Panc1 (cell line): ENCODE data around the gene CYB5D1. TPM values are rescaled to one million over a fixed set of nuclear protein-coding genes. Genes with fewer than 3 reads are reported as not detected.

Experiments
- ATAC-seq: fragments of 200-7000 bp; cut with Tn5 transposase; 2 replicates; pipeline ENCODE4 v1.9.1; 2020; ENCODE audit warnings: mild to moderate bottlenecking, moderate library complexity
- BruUV-seq: library from RNA; stranded (reverse); fragments of 400-500 nt; replicated peaks from 2 replicates; lab custom pipeline; 2021; lab: Mats Ljungman, UMichigan
- CTCF ChIA-PET: fragments of 300-600 bp; sonication (Branson Sonifier 250); formaldehyde crosslinking; loops from one replicate; lab custom pipeline; 2022; ENCODE audit warnings: antibody characterized with exemption; lab: Charles Lee
- POLR2A ChIA-PET: fragments of 300-600 bp; sonication (Branson Sonifier 250); formaldehyde crosslinking; loops from one replicate; lab custom pipeline; 2022; ENCODE audit warnings: antibody characterized with exemption; lab: Charles Lee
- DNase-seq: peaks from one replicate; pipeline ENCODE4 v3.0.0-alpha.2; 2010; ENCODE audit warnings: low read depth, low spot score
- H3K27ac ChIP-seq: 2 replicates; pipeline ENCODE4 v1.5.1; 2011; ENCODE audit warnings: mild to moderate bottlenecking, low read length, inconsistent platforms
- H3K27me3 ChIP-seq: fragments of 200-500 bp; sonication (Bioruptor generic); 2 replicates; pipeline ENCODE4 v1.6.0; 2014; ENCODE audit warnings: low read length, inconsistent platforms; ENCODE audit not compliant: control insufficient read depth, insufficient read depth
- H3K36me3 ChIP-seq: fragments of 200-500 bp; sonication (Bioruptor generic); 2 replicates; pipeline ENCODE4 v1.5.1; 2014; ENCODE audit warnings: inconsistent platforms, mild to moderate bottlenecking, low read length, moderate library complexity; ENCODE audit not compliant: control insufficient read depth, insufficient read depth
- H3K4me1 ChIP-seq: 2 replicates; pipeline ENCODE4 v1.5.1; 2011; ENCODE audit warnings: inconsistent platforms, mild to moderate bottlenecking, low read length, moderate library complexity; ENCODE audit not compliant: control insufficient read depth, insufficient read depth
- H3K4me3 ChIP-seq, 2 experiments: 2 replicates each; pipeline ENCODE4 v1.5.1; 2011 to 2012; ENCODE audit warnings: low read depth in 2 of 2, low read length in 2 of 2, mild to moderate bottlenecking in 2 of 2, inconsistent platforms in 1 of 2, moderate library complexity in 1 of 2
- H3K9me3 ChIP-seq: fragments of 200-500 bp; sonication (Bioruptor generic); 2 replicates; pipeline ENCODE4 v1.5.1; 2014; ENCODE audit warnings: low read depth, mild to moderate bottlenecking, inconsistent platforms, low read length, moderate library complexity; ENCODE audit not compliant: control insufficient read depth, insufficient read depth
- CTCF ChIP-seq: fragments of 450-650 bp; IDR thresholded peaks from 2 replicates; pipeline ENCODE4 v1.5.1; 2017; ENCODE audit warnings: mild to moderate bottlenecking
- POLR2AphosphoS5 ChIP-seq: IDR thresholded peaks from 2 replicates; pipeline ENCODE4 v1.6.1; 2012; ENCODE audit warnings: mild to moderate bottlenecking, low read depth, low read length, moderate library complexity
- REST ChIP-seq, 2 experiments: IDR thresholded peaks; 2 replicates each; pipeline ENCODE4 v1.6.1; 2011 to 2012; ENCODE audit warnings: low read depth in 2 of 2, control low read depth in 1 of 2, low read length in 1 of 2, mild to moderate bottlenecking in 1 of 2, moderate library complexity in 1 of 2; ENCODE audit not compliant: insufficient read depth in 1 of 2
- SIN3A ChIP-seq: IDR thresholded peaks from 2 replicates; pipeline ENCODE4 v1.6.1; 2012; ENCODE audit warnings: low read depth, mild to moderate bottlenecking, low read length, moderate library complexity, borderline replicate concordance; ENCODE audit not compliant: insufficient read depth
- TCF7L2 ChIP-seq: IDR thresholded peaks from 2 replicates; pipeline ENCODE4 v1.6.1; 2011; ENCODE audit warnings: mild to moderate bottlenecking, low read depth, low read length, inconsistent platforms
- in situ Hi-C: cut with HindIII; loops from 2 replicates; pipeline ENCODE4 v1.10.0; 2016; ENCODE audit warnings: low sequenced_read_pairs, low pct_unique_long_range_greater_than_20kb
- intact Hi-C: fragments of 100-400 bp; cut with micrococcal nuclease; formaldehyde crosslinking; loops from one replicate; pipeline ENCODE4 v1.10.0; 2022; ENCODE audit not compliant: unreplicated experiment
- total RNA-seq: library from RNA; stranded (reverse); gene quantifications from one replicate; pipeline ENCODE4 v1.2.1, GENCODE V29; 2021; ENCODE audit not compliant: unreplicated experiment

CYB5D1 gene
- total RNA-seq, 1 experiment from 2014 or later: 8.6 TPM

- CTCF ChIA-PET: no interaction called here
- intact Hi-C loops: no loop called here
- H3K4me3 ChIP-seq: peak overlapping the region; percentile 72 to 84
- no TSS peak for BruUV-seq
- H3K36me3 ChIP-seq: no peaks in the 10 kb centered on the region; the same call in 1 of the 2 replicates
- POLR2A ChIA-PET: no interaction called here
- peaks cover 39% of the 10 kb centered on the region for H3K4me1 ChIP-seq
- peak overlapping the region; percentile 85 for H3K27ac ChIP-seq
- no peak for TF ChIP-seq TCF7L2
- no peak for TF ChIP-seq CTCF
- no peak; the same call in 1 of the 2 replicates for TF ChIP-seq SIN3A
- in situ Hi-C loops: no loop called here
- H3K9me3 ChIP-seq: no peaks in the 10 kb centered on the region
- no peaks in the 10 kb centered on the region for H3K27me3 ChIP-seq
- DNase-seq (no peak), ATAC-seq (peak; percentile 65)
These were observed 15.9 kb upstream of the CYB5D1 start for GRCh38 chr17:7841915-7842379.

GRCh38 chr17:7842380-7843256 is 15.2 kb upstream of the CYB5D1 start:
- H3K9me3 ChIP-seq: no peaks in the 10 kb centered on the region
- H3K4me3 ChIP-seq: peak overlapping the region; percentile 72 to 84
- DNase-seq (no peak), ATAC-seq (peak; percentile 13)
- TSS peak; percentile 50 for BruUV-seq
- H3K27me3 ChIP-seq: no peaks in the 10 kb centered on the region
- CTCF ChIA-PET: interaction anchor here (0.7 kb wide), 1 partner anchor 70 kb away, joined by 3 read pairs; no protein-coding TSS in a partner anchor
- TF ChIP-seq POLR2AphosphoS5 (no peak; the same call in 1 of the 2 replicates), SIN3A (0 out of 2 replicates have a peak, but pooled peaks have one; percentile 30)
- in situ Hi-C loops (no loop called here), intact Hi-C loops (no loop called here)
- peak overlapping the region; percentile 85 for H3K27ac ChIP-seq
- POLR2A ChIA-PET: interaction anchor here (0.6 kb wide), 2 partner anchors 100 to 274 kb away, joined by 3 to 4 read pairs; no protein-coding TSS in a partner anchor
- peaks cover 32% of the 10 kb centered on the region for H3K4me1 ChIP-seq
- no peaks in the 10 kb centered on the region; the same call in 1 of the 2 replicates for H3K36me3 ChIP-seq

GRCh38 chr17:7843257-7843535 is 14.6 kb upstream of the CYB5D1 start:
- ChIA-PET POLR2A (interaction anchor here (0.6 kb wide), 1 partner anchor 275 kb away, joined by 4 read pairs; no protein-coding TSS in a partner anchor), CTCF (interaction anchor here (0.7 kb wide), 1 partner anchor 70 kb away, joined by 3 read pairs; no protein-coding TSS in a partner anchor)
- Histone ChIP-seq H3K4me1 (peaks cover 29% of the 10 kb centered on the region), H3K27ac (peak overlapping the region; percentile 85), H3K27me3 (no peaks in the 10 kb centered on the region), H3K9me3 (no peaks in the 10 kb centered on the region), H3K36me3 (no peaks in the 10 kb centered on the region; the same call in 1 of the 2 replicates), H3K4me3 (peak overlapping the region; percentile 72 to 84)
- intact Hi-C loops (no loop called here), in situ Hi-C loops (no loop called here)
- TF ChIP-seq TCF7L2 (no peak), CTCF (no peak), REST (IDR thresholded peaks at IDR 0.05; ENCODE audit: insufficient read depth in 1 of 2, low read depth in 2 of 2, low read length in 1 of 2) (no peak), POLR2AphosphoS5 (no peak), SIN3A (no peak)
- ATAC-seq (no peak), DNase-seq (no peak)
- TSS peak; percentile 69 for BruUV-seq
